IPS-NIHi7 (cell line): ENCODE data around the gene SPATS2L.
"Not testable (repeated sequence)": the region's sequence is repeated elsewhere in the genome, so short reads cannot be mapped to it uniquely, and the experiment has no call there.

Experiments
- DNase-seq: peaks from one replicate; pipeline ENCODE4 v3.0.0; 2012; ENCODE audit warnings: mixed read lengths; ENCODE audit errors: extremely low spot score

The SPATS2L gene

DNA sequence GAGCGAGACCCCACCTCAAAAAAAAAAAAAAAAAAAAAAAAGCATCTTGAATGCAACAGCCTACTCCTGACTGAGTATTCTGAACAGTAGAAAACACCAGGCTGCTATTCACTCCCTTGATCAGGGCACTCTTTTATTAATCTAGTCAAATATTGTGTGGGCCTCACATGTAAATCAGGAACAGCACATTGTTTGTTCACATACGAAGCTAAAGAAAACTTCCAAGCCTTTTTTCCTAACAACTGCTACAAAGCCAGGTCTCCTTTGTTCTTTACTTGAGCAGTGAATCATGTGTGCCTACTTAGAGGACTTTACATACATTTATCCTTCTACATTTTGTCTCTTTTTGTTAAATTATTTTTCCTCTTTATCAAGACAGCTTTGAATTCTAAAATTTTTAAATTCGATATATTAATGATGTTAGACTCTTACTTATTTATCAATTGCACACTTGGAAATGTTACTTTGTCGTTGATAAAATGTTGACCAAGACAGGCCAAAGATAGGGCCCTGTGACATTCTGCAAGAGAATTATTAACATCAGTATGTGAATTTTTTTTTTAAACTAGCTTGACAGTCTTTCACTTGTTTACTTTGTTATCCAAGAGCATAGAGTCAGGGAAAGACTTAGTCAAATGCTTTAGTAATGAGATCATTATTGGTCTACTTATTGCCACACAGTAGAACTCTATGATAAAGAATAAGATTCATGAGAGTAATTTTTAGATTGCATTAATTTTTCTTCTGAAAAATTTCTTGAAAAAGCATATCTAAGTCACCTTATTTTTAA is 13.2 kb downstream of the SPATS2L start:
- DNase-seq: no peak

GRCh38 chr2:200320344-200320743 is 13.9 kb downstream of the SPATS2L start:
- DNase-seq: no peak

DNA sequence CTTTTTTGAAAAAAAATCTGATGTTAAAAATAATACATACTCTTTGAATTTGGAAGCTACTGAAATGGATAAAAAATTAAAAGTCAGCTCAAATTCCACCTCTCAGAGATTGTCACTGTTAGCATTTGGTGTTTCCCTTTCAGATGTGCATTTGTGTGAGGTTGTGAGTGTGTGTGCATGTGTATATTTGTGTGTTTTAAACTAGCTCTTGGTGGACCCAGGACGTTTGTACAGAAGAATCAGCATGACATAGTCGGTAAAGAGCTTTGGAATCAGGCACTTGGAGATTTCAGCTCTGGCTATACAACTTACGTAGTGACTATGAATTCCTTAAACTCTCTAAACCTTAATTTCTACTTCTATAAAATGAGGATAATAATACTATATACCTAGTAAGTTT is 14.5 kb downstream of the SPATS2L start:
- DNase-seq: no peak

- no peak for DNase-seq
Measured at GRCh38 chr2:200321780-200322534, 15.5 kb downstream of the SPATS2L start.

DNA sequence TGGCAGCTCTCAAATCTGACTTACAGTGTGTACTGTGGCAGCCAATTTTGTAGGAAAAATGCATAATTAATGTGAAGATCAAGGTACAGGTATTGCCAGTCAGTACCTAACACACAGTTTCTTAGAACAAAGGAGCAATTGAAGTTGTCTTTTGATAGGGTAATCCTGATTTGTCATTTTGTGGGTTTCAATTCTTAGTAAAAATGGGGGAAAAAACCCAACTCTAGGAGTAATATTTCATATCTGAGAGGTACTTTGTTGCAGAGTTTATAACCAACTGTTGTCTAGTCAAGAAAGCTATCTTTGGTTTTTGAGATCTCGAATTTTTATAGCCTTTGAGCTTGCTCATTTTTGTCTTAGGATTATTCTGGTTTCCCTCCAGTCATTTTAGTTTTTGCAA is 16.1 kb downstream of the SPATS2L start:
- no peak for DNase-seq

GRCh38 chr2:200324362-200324761 is 17.9 kb downstream of the SPATS2L start:
- no peak for DNase-seq

DNA sequence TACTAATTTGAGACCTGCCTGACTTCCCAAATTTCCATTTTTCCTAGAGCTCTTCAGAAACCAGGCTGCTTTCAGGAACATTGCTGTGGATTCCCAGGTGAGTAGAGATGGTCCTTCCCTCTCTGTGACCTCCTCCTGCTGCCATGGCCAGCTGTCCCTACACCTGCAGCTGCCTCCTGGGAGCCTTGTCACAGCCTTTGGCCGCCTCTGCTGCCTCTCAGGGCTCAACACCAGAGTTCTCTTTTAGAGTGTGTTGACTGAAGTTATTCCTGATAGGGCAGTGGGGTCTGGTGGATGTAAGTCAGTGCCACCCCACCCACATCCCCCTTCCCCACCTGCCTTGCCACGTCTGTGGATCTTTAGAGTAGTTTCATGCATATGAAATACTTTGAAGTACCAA is 22.9 kb downstream of the SPATS2L start:
- no peak for DNase-seq

- DNase-seq: no peak
Measured at GRCh38 chr2:200329798-200330197, 23.3 kb downstream of the SPATS2L start.

- DNase-seq: no peak
Measured at GRCh38 chr2:200330351-200331060, 24.0 kb downstream of the SPATS2L start.

DNA sequence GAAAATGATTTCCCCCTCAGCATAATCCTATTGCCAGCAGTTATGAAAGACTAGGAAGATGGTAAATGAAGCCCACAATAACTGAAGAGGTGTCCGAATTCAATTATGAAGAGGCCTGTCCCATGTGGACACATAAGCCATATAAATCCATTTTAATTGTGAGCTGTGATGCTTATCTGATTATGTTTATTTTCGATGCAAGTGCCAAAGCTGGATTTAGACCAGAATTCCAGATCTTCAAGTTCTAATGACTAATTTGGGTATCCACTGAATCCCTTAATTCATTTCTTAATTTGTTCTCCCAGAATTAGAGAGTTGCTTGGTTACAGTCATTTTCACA is 24.5 kb downstream of the SPATS2L start:
- DNase-seq: no peak

DNA sequence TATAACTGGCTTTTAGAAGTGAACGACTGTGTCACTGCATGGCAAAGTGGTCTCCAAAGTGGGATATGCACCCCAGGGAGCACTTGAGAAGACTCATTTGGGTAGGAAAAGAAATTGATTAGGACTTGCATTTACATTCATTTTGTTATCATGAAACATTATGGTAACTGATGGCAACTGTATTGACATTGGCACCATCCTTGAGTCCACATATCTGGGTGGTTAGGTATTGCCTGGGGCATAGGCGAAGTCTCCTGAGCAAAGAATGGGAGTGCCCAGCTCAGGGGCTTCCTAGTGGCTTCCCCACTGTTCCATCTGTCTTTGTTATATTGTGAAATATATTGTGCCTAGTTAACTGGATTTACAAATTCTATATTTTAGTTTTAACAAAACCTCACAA is 29.2 kb downstream of the SPATS2L start:
- no peak for DNase-seq

- no peak for DNase-seq
Measured at GRCh38 chr2:200336980-200337615, 30.6 kb downstream of the SPATS2L start.

GRCh38 chr2:200337621-200338020 is 31.1 kb downstream of the SPATS2L start:
- no peak for DNase-seq

- DNase-seq: no peak
Measured at GRCh38 chr2:200338692-200339091, 32.2 kb downstream of the SPATS2L start.

- DNase-seq: no peak
Measured at GRCh38 chr2:200340508-200341224, 34.2 kb downstream of the SPATS2L start.

DNA sequence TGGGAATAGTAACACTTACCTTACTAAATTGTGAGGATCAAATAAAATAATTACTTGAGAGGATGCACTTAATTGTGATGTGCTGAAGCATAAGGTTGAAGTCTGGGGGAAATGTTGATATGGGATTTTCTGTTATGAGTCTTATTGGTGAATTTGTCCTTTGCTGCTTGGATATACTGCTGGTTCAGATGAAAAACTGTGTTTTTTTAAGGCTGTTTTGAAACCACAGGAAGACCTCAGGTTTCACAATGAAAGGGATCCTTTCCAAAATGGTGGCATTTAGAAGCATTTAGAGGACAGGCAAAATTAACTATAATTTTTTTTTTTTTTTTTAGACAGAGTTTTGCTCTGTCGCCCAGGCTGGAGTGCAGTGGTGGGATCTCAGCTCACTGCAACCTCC is 34.9 kb downstream of the SPATS2L start:
- no peak for DNase-seq

DNA sequence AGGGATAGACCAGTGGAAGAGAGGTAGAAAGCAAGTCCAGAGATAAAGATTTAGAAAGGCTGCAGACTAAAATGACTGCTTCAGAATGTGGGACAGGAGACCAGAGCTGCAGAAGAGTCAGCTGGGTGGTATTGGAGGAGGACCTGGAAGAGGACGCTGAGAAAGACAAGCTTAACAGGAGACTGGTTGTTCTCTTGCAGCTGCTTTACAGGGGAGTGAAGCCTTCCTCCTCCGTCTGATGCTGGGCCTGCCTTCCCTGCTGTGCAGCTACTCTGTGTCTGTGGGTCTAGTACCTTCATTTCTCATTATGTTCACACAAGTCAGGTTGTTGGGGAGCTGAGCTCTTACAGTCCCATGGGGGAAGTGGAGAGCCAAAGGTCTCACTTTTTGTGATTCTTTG is 35.7 kb downstream of the SPATS2L start:
- DNase-seq: no peak

DNA sequence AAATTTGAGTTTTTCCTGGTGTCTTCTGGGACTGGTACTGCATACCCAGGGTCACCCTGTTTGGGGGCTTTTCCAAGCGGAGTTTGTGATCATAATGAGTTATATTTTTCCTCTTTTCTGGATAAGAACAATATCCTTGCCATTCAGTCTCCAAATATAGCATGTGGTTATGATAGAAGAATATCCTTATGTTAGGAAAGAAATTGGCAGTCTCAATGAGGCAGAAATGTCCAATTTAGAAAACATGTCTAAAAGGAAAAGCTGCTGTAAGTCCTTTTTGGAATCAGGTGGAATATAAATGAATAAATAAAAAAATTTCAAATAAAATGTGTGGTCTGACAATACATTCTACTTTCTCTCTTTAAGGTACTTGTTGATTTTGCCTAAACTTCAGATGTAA is 36.2 kb downstream of the SPATS2L start:
- no peak for DNase-seq

DNA sequence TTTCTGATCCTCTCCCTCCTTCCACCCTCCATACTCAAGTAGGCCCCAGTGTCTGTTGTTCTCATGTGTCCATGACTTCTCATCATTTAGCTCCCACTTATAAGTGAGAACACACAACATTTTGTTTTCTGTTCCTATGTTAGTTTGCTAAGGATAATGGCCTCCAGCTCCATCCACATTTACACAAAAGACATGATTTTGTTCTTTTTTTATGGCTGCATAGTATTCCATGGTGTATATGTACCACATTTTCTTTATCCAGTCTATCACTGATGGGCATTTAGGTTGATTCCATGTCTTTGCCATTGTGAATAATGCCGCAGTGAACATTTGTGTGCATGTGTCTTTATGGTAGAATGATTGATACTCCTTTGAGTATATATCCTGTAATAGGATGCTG is 37.7 kb downstream of the SPATS2L start:
- DNase-seq: not testable (repeated sequence)

GRCh38 chr2:200345975-200346374 is 39.5 kb downstream of the SPATS2L start:
- DNase-seq: no peak

- no peak for DNase-seq
Measured at GRCh38 chr2:200347301-200347700, 40.8 kb downstream of the SPATS2L start.
